A673 (cell line): ENCODE measurements around the gene NPFFR2.

Experiments used
- EZH2 ChIP-seq: fragments of 200-600 bp; sonication (generic); IDR thresholded peaks from 2 replicates; pipeline ENCODE4 v1.6.1; 2017; ENCODE audit warnings: borderline replicate concordance, low read depth, mild to moderate bottlenecking, mixed read lengths, antibody characterized with exemption, low read length; ENCODE audit not compliant: poor library complexity, severe bottlenecking
- TF ChIP-seq, protein P1 (sequence below): fragments of 300-800, 200-600 bp; sonication (generic); conservative IDR thresholded peaks from 2 replicates; pipeline ENCODE4 v1.5.1; 2017; ENCODE audit warnings: low read depth, mild to moderate bottlenecking, antibody characterized with exemption, low read length, moderate library complexity, mixed read lengths

DNA sequence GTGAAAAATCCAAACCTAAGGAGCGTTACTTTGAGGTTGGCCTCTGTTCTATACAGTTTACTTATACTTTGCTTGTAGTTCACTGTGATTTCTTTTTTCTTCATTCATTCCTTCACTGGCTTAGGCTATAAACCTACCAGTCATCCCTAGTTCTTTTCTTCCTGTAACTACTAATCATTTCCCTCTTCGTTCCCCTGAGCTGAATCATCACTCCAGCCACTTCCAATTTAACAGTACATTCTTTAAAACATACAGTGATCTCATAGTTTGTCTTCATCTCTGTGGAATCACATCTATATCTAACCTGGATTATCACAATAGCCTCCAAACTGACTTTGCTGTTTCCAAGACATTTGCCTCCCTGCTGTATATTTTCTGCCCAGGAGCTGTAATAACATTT, 25.2 kb upstream of the NPFFR2 start:
- TF ChIP-seq, protein P1, sequence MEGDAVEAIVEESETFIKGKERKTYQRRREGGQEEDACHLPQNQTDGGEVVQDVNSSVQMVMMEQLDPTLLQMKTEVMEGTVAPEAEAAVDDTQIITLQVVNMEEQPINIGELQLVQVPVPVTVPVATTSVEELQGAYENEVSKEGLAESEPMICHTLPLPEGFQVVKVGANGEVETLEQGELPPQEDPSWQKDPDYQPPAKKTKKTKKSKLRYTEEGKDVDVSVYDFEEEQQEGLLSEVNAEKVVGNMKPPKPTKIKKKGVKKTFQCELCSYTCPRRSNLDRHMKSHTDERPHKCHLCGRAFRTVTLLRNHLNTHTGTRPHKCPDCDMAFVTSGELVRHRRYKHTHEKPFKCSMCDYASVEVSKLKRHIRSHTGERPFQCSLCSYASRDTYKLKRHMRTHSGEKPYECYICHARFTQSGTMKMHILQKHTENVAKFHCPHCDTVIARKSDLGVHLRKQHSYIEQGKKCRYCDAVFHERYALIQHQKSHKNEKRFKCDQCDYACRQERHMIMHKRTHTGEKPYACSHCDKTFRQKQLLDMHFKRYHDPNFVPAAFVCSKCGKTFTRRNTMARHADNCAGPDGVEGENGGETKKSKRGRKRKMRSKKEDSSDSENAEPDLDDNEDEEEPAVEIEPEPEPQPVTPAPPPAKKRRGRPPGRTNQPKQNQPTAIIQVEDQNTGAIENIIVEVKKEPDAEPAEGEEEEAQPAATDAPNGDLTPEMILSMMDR: no peak
- TF ChIP-seq EZH2: no peak
